Tibial nerve (tissue), 4 donors: ENCODE data around the gene NOS1AP.

Source experiments
- CTCF ChIP-seq, 5 experiments: fragments of 200-600 bp in 3 of 5; fragments of 450-650 bp in 2 of 5; sonication (generic) in 3 of 5; IDR thresholded peaks; one replicate each; pipeline ENCODE4 v1.5.1; 2016 to 2019; ENCODE audit warnings: antibody characterized with exemption in 5 of 5, mild to moderate bottlenecking in 3 of 5, moderate library complexity in 2 of 5
- EP300 ChIP-seq, 2 donors: sonication (generic); formaldehyde crosslinking; IDR thresholded peaks; one replicate each; pipeline ENCODE4 v1.6.1; 2017; ENCODE audit warnings: antibody characterized with exemption in 2 of 2, mild to moderate bottlenecking in 1 of 2
- POLR2A ChIP-seq, 2 donors: fragments of 450-650 bp; IDR thresholded peaks; one replicate each; pipeline ENCODE4 v1.6.1; 2017; ENCODE audit warnings: antibody characterized with exemption in 2 of 2, mild to moderate bottlenecking in 2 of 2, moderate library complexity in 2 of 2

DNA sequence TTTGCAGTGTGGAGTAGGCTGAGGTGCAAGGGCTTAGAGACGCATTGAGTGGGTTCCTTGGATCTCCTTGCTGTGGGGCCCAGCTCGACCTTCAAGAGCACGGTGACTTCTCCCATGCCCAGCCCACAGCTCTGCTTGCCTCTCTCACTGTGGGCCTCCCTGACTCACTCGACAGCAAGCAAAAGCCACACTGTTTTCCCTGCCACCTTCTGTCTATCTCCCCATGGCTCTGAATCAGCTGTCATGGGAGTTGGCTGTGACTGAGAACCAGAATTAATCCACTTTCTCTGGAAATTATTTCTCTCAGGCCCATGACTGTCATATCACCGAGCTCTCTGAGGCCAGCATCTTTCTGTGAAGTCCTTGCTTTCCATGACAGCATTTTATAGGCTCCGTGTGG is 140.7 kb downstream of the NOS1AP start:
- TF ChIP-seq CTCF (IDR thresholded peaks at IDR 0.05): no peak
- no peak for TF ChIP-seq POLR2A (IDR thresholded peaks at IDR 0.05)
- no peak for TF ChIP-seq EP300 (IDR thresholded peaks at IDR 0.05)
